ENCODE results near the gene MYO7B. TPM values are rescaled to one million over a fixed set of nuclear protein-coding genes. Genes with fewer than 3 reads are reported as not detected.

The MYO7B gene
- polyA plus RNA-seq, 1 of the 3 experiments (the other 2 are of a cell fraction) = 0.08 TPM

DNA sequence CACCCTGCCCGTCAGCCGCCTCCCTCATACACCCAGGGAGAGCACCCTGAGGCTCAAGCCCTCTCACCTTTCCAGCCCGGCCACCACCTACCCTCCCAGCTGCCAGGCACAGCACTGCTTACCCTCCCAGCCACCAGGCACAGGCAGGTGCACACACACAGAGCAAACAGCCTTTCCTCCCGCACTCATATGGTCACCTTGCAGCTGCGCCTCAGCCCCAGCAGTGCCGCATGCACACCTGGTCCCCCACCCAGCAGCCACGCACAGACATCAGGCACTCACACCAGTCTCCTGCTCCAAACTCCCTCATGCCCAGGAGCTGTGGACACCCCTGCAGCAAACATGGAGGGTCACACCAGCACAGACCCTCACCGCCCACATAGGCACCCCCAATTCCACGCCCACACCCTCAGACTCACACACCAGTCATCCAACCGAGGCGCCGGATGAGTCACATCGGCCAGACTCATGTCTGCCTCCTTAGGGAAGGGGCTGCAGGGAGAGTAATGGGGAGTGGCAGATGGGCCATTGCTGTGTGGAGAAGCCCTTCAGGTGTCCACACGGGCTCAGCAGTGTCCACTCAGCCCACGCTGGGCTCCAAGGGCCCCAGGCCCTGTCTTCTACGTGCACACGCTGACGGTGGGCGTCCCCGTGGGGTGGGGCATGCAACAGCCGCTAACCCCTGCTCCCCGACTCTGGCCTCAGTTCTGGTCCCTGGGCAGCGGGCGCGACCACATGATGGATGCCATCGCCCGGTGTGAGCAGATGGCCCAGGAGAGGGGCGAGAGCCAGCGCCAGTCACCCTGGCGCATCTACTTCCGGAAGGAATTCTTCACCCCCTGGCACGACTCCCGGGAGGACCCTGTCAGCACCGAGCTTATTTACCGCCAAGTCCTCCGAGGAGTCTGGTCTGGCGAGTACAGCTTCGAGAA, 88.2 kb downstream of the MYO7B start:
- H3K9ac ChIP-seq = no peak overlapping the region
- H3K27me3 ChIP-seq (ENCODE audit: insufficient read depth) = no peaks in the 10 kb centered on the region
- no peaks in the 10 kb centered on the region for H3F3A ChIP-seq (replicated peaks; ENCODE audit: insufficient read depth)
- no peak overlapping the region for H3K27ac ChIP-seq (ENCODE audit: low read depth in 2 of 2, low read length in 1 of 2)
- no peaks in the 10 kb centered on the region for H3K4me1 ChIP-seq (ENCODE audit: control insufficient read depth in 1 of 2, insufficient read depth in 2 of 2, low read depth in 1 of 2, low read length in 1 of 2)
- no peaks in the 10 kb centered on the region for H4K20me1 ChIP-seq (ENCODE audit: insufficient read depth)
- no peaks in the 10 kb centered on the region for H3K79me2 ChIP-seq (ENCODE audit: insufficient read depth)
- no peak overlapping the region for H2AFZ ChIP-seq (ENCODE audit: low read depth)
- CTCF ChIA-PET = interaction anchor here (2.7 kb wide), 1 partner anchor 32 kb away, joined by 12 read pairs; no protein-coding TSS in a partner anchor
- no peaks in the 10 kb centered on the region for H3K9me2 ChIP-seq
- no peak overlapping the region for H3K4me2 ChIP-seq
- TF ChIP-seq, protein P1, sequence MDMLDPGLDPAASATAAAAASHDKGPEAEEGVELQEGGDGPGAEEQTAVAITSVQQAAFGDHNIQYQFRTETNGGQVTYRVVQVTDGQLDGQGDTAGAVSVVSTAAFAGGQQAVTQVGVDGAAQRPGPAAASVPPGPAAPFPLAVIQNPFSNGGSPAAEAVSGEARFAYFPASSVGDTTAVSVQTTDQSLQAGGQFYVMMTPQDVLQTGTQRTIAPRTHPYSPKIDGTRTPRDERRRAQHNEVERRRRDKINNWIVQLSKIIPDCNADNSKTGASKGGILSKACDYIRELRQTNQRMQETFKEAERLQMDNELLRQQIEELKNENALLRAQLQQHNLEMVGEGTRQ (IDR thresholded peaks at IDR 0.05; ENCODE audit: borderline replicate concordance, low read depth, low read length) = no peak
- TF ChIP-seq, protein P2, sequence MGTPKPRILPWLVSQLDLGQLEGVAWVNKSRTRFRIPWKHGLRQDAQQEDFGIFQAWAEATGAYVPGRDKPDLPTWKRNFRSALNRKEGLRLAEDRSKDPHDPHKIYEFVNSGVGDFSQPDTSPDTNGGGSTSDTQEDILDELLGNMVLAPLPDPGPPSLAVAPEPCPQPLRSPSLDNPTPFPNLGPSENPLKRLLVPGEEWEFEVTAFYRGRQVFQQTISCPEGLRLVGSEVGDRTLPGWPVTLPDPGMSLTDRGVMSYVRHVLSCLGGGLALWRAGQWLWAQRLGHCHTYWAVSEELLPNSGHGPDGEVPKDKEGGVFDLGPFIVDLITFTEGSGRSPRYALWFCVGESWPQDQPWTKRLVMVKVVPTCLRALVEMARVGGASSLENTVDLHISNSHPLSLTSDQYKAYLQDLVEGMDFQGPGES (IDR thresholded peaks at IDR 0.05; ENCODE audit: low read depth, low read length) = no peak
- TF ChIP-seq, protein P3, sequence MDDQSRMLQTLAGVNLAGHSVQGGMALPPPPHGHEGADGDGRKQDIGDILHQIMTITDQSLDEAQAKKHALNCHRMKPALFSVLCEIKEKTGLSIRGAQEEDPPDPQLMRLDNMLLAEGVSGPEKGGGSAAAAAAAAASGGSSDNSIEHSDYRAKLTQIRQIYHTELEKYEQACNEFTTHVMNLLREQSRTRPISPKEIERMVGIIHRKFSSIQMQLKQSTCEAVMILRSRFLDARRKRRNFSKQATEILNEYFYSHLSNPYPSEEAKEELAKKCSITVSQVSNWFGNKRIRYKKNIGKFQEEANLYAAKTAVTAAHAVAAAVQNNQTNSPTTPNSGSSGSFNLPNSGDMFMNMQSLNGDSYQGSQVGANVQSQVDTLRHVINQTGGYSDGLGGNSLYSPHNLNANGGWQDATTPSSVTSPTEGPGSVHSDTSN (IDR thresholded peaks at IDR 0.05) = 0 out of 2 replicates have a peak, but pooled peaks have one; percentile 11
- TF ChIP-seq NFIC (IDR thresholded peaks at IDR 0.05; ENCODE audit: borderline replicate concordance) (no peak), FOSL2 (IDR thresholded peaks at IDR 0.05; ENCODE audit: borderline replicate concordance, low read depth) (peak; percentile 59; the same call in 1 of the 2 replicates), RFX5 (IDR thresholded peaks at IDR 0.05; ENCODE audit: low read length) (no peak)
- peak; percentile 17 for DNase-seq
- no peak overlapping the region for H3K4me3 ChIP-seq (ENCODE audit: low read depth in 2 of 2, low read length in 1 of 2)
- 77% methylated on average over 17 of the region's 38 CpGs for WGBS (ENCODE audit: low lambda C conversion rate)
- no peaks in the 10 kb centered on the region for H3K36me3 ChIP-seq (replicated peaks in 1 of 2; ENCODE audit: control insufficient read depth in 1 of 2, insufficient read depth in 2 of 2, low read length in 1 of 2)
- H3K9me3 ChIP-seq = no peaks in the 10 kb centered on the region
- POLR2A ChIA-PET = no interaction called here

DNA sequence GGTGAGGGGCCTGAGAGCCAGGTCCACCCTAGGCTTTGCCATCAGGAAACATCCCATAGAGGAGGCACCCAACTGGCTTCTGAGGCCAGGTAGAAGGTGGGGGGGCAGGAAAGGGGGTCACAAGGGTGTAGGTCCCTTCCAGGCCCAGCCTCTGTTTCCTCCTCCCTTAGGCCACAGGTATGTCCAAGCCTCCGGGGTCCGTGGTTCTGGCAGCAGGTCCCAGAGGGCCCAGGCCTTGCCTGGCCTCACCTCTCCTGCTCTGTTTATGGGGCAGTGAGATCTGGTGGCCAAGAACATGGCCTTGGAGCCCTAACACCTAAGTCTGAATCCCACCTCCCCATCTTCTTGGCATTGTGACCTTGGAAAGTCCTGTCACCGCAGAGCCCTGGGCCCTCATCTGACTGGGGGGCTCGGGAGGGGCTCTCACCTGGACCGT, 88.9 kb downstream of the MYO7B start:
- no peaks in the 10 kb centered on the region for H3K9me3 ChIP-seq
- H3K4me1 ChIP-seq (ENCODE audit: control insufficient read depth in 1 of 2, insufficient read depth in 2 of 2, low read depth in 1 of 2, low read length in 1 of 2) = no peaks in the 10 kb centered on the region
- no peak overlapping the region for H3K9ac ChIP-seq
- no peaks in the 10 kb centered on the region for H3K9me2 ChIP-seq
- H3K27ac ChIP-seq (ENCODE audit: low read depth in 2 of 2, low read length in 1 of 2) = no peak overlapping the region
- no peak overlapping the region for H2AFZ ChIP-seq (ENCODE audit: low read depth)
- no peak for DNase-seq
- no peaks in the 10 kb centered on the region for H3K79me2 ChIP-seq (ENCODE audit: insufficient read depth)
- H3K4me3 ChIP-seq (ENCODE audit: low read depth in 2 of 2, low read length in 1 of 2) = no peak overlapping the region
- TF ChIP-seq, protein P4, sequence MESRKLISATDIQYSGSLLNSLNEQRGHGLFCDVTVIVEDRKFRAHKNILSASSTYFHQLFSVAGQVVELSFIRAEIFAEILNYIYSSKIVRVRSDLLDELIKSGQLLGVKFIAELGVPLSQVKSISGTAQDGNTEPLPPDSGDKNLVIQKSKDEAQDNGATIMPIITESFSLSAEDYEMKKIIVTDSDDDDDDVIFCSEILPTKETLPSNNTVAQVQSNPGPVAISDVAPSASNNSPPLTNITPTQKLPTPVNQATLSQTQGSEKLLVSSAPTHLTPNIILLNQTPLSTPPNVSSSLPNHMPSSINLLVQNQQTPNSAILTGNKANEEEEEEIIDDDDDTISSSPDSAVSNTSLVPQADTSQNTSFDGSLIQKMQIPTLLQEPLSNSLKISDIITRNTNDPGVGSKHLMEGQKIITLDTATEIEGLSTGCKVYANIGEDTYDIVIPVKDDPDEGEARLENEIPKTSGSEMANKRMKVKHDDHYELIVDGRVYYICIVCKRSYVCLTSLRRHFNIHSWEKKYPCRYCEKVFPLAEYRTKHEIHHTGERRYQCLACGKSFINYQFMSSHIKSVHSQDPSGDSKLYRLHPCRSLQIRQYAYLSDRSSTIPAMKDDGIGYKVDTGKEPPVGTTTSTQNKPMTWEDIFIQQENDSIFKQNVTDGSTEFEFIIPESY (IDR thresholded peaks at IDR 0.05; ENCODE audit: borderline replicate concordance, low read depth) = no peak
- no peak for TF ChIP-seq RFX5 (IDR thresholded peaks at IDR 0.05; ENCODE audit: low read length)
- ChIA-PET POLR2A (no interaction called here), CTCF (interaction anchor here (1.4 to 2.7 kb wide), 2 partner anchors 26 to 33 kb away, joined by 9 to 12 read pairs; no protein-coding TSS in a partner anchor)
- no peak overlapping the region for H3K4me2 ChIP-seq
- H3F3A ChIP-seq (replicated peaks; ENCODE audit: insufficient read depth) = no peaks in the 10 kb centered on the region
- no peaks in the 10 kb centered on the region for H3K36me3 ChIP-seq (replicated peaks in 1 of 2; ENCODE audit: control insufficient read depth in 1 of 2, insufficient read depth in 2 of 2, low read length in 1 of 2)
- no peaks in the 10 kb centered on the region for H4K20me1 ChIP-seq (ENCODE audit: insufficient read depth)
- no peaks in the 10 kb centered on the region for H3K27me3 ChIP-seq (ENCODE audit: insufficient read depth)
- 89% methylated on average over 5 of the region's 5 CpGs for WGBS (ENCODE audit: low lambda C conversion rate)
